ENCODE measurements around the gene KIF3B. TPM values are rescaled to one million over a fixed set of nuclear protein-coding genes. Genes with fewer than 3 reads are reported as not detected.

Gene KIF3B
- total RNA-seq, 4 donors from 2014 or later = 8.5 to 14.1 (median 11.4) TPM

- intact Hi-C loops (cut with DNase I) = loop anchor here (10.0 kb wide), 1 partner anchor 127 kb away; no protein-coding TSS in a partner anchor
- WGBS, 2 donors = 0 to 1% methylated on average over 7 to 12 of the region's 83 CpGs
- H3K4me1 ChIP-seq = peaks cover 10 to 59% (median 35%) of the 10 kb centered on the region in 3 donors
These were observed 80.6 kb downstream of the KIF3B start, which contains the start of gene ASXL1 for GRCh38 chr20:32357869-32358631. Gene ASXL1, plus strand, starts transcription at chr20:32358331. Its CDS starts 445 bp downstream, at chr20:32358776.

GRCh38 chr20:32358632-32358882 is 81.1 kb downstream of the KIF3B start:
- H3K4me1 ChIP-seq = peaks cover 10 to 64% (median 35%) of the 10 kb centered on the region in 3 donors
- TF ChIP-seq CTCF (IDR thresholded peaks at IDR 0.05) (no peak), POLR2A (IDR thresholded peaks at IDR 0.05) (no peak)
- H3K27ac ChIP-seq = peak overlapping the region; percentile 95 to 99 (median 98)
- H3K9me3 ChIP-seq = no peaks in the 10 kb centered on the region
- no peak for DNase-seq
- H3K27me3 ChIP-seq = no peaks in the 10 kb centered on the region
- WGBS, 2 donors = no CpG with 5 or more reads among the region's 35 CpGs
- H3K36me3 ChIP-seq = no peaks in the 10 kb centered on the region
- H3K4me3 ChIP-seq = peak overlapping the region; percentile 82 to 92 (median 89)
- intact Hi-C loops (cut with DNase I) = loop anchor here (10.0 kb wide), 1 partner anchor 126 kb away; no protein-coding TSS in a partner anchor

More at GRCh38 chr20:32357869-32358631, 80.6 kb downstream of the KIF3B start, which contains the start of gene ASXL1:
- DNase-seq = peak; percentile 74
- no peaks in the 10 kb centered on the region for H3K9me3 ChIP-seq
- no peak for TF ChIP-seq CTCF (IDR thresholded peaks at IDR 0.05)
- peak in 2 of 4 donors; percentile 34 to 46 for TF ChIP-seq POLR2A (IDR thresholded peaks at IDR 0.05)
- H3K27me3 ChIP-seq = no peaks in the 10 kb centered on the region
- peak within 1 kb of the TSS; percentile 82 to 92 (median 89) for H3K4me3 ChIP-seq
- H3K27ac ChIP-seq = peak within 1 kb of the TSS; percentile 95 to 99 (median 98)
- H3K36me3 ChIP-seq = no peaks in the 10 kb centered on the region

GRCh38 chr20:32358883-32359632 is 81.6 kb downstream of the KIF3B start:
- Histone ChIP-seq H3K36me3 (no peaks in the 10 kb centered on the region), H3K27me3 (no peaks in the 10 kb centered on the region), H3K9me3 (no peaks in the 10 kb centered on the region), H3K27ac (peak overlapping the region; percentile 95 to 99 (median 98)), H3K4me3 (peak overlapping the region; percentile 82 to 92 (median 89)), H3K4me1 (peaks cover 10 to 69% (median 38%) of the 10 kb centered on the region in 3 donors)
- no peak for TF ChIP-seq CTCF (IDR thresholded peaks at IDR 0.05)
- peak in 2 of 4 donors; percentile 29 to 36 for TF ChIP-seq POLR2A (IDR thresholded peaks at IDR 0.05)
- WGBS, 2 donors = 0 to 2% methylated on average over 2 to 7 of the region's 46 CpGs
- intact Hi-C loops (cut with DNase I) = loop anchor here (10.0 kb wide), 1 partner anchor 126 kb away; no protein-coding TSS in a partner anchor
- DNase-seq = peak; percentile 31

GRCh38 chr20:32359633-32360332 is 82.3 kb downstream of the KIF3B start:
- intact Hi-C loops (cut with DNase I) = loop anchor here (10.0 kb wide), 1 partner anchor 125 kb away; no protein-coding TSS in a partner anchor
- Histone ChIP-seq H3K9me3 (no peaks in the 10 kb centered on the region), H3K4me1 (peaks cover 10 to 76% (median 42%) of the 10 kb centered on the region in 3 donors), H3K27me3 (no peaks in the 10 kb centered on the region), H3K4me3 (peak overlapping the region; percentile 82 to 92 (median 89)), H3K36me3 (no peaks in the 10 kb centered on the region), H3K27ac (peak overlapping the region; percentile 95 to 99 (median 98))
- DNase-seq = no peak
- TF ChIP-seq POLR2A (IDR thresholded peaks at IDR 0.05) = no peak
- WGBS, 2 donors = 7 to 9% methylated on average over 11 of the region's 11 CpGs

GRCh38 chr20:32360333-32360634 is 82.8 kb downstream of the KIF3B start:
- Histone ChIP-seq H3K4me1 (peaks cover 10 to 78% (median 42%) of the 10 kb centered on the region in 3 donors), H3K9me3 (no peaks in the 10 kb centered on the region), H3K27me3 (no peaks in the 10 kb centered on the region), H3K36me3 (no peaks in the 10 kb centered on the region), H3K27ac (peak overlapping the region in 2 of 4 donors; percentile 97 to 98), H3K4me3 (peak overlapping the region in 3 of 4 donors; percentile 82 to 91 (median 87))
- intact Hi-C loops (cut with DNase I) = no loop called here
- DNase-seq = no peak
- no peak for TF ChIP-seq POLR2A (IDR thresholded peaks at IDR 0.05)
- WGBS, 2 donors = 15 to 18% methylated on average over 5 of the region's 5 CpGs
